D721Med (cell line): ENCODE results near the gene SYNE1.

ENCODE experiments used
- DNase-seq: peaks from one replicate; pipeline ENCODE4 v3.0.0; 2011; ENCODE audit warnings: low spot score; ENCODE audit not compliant: insufficient read length
- FAIRE-seq: peaks from 2 replicates; lab custom pipeline; 2011; peaks lifted over from hg19 to GRCh38; lab: Jason Lieb, UNC
- TF ChIP-seq, protein P1 (sequence below): IDR thresholded peaks from 2 replicates; pipeline ENCODE4 v1.5.1; 2012; ENCODE audit warnings: mild to moderate bottlenecking, control low read depth; ENCODE audit not compliant: insufficient read depth; ENCODE audit errors: missing control alignments

The SYNE1 gene

GRCh38 chr6:152122434-152122833 is 514.7 kb downstream of the SYNE1 start:
- FAIRE-seq, result no peak
- no peak for DNase-seq
- TF ChIP-seq, protein P1, sequence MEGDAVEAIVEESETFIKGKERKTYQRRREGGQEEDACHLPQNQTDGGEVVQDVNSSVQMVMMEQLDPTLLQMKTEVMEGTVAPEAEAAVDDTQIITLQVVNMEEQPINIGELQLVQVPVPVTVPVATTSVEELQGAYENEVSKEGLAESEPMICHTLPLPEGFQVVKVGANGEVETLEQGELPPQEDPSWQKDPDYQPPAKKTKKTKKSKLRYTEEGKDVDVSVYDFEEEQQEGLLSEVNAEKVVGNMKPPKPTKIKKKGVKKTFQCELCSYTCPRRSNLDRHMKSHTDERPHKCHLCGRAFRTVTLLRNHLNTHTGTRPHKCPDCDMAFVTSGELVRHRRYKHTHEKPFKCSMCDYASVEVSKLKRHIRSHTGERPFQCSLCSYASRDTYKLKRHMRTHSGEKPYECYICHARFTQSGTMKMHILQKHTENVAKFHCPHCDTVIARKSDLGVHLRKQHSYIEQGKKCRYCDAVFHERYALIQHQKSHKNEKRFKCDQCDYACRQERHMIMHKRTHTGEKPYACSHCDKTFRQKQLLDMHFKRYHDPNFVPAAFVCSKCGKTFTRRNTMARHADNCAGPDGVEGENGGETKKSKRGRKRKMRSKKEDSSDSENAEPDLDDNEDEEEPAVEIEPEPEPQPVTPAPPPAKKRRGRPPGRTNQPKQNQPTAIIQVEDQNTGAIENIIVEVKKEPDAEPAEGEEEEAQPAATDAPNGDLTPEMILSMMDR, result no peak

- DNase-seq (no peak), FAIRE-seq (no peak)
- TF ChIP-seq, protein P1, result no peak
Measured at GRCh38 chr6:152121910-152122309, 515.3 kb downstream of the SYNE1 start.

DNA sequence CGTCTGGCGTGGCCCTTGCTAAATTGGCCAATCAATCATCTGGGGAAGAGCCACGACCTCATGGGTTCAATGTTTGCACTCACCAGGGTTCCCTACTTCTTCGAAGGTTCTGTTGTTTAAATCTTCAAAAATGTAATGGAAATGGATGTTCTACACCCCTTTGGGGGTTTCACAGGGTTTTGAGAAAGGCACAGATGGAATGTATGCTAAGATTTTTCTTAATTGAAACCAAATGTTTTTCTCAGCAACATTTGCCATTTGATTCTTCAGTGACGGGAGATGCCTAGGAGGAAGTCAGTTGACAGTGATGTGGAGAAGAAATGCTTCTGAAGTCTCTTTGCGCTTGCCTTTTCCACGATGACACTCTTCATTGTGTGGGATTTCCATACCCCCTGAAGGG is 517.3 kb downstream of the SYNE1 start:
- DNase-seq, result no peak
- TF ChIP-seq, protein P1, result no peak
- FAIRE-seq, result no peak

GRCh38 chr6:152118678-152119077 is 518.5 kb downstream of the SYNE1 start:
- no peak for FAIRE-seq
- DNase-seq, result no peak
- TF ChIP-seq, protein P1, result no peak

DNA sequence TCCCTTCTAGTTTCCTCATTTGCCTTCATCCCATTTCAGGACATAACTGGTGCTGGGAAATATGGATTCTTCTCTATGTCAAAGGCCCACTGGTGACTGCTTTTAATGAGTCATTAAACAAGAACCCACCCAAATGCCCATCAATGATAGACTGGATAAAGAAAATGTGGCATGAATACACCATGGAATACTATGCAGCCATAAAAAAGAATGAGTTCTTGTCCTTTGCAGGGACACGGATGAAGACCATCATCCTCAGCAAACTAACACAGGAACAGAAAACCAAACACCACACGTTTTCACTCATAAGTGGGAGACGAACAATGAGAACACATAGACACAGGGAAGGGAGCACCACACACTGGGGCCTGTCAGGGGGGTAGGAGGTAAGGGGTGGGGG is 518.9 kb downstream of the SYNE1 start:
- FAIRE-seq (no peak), DNase-seq (no peak)
- TF ChIP-seq, protein P1, result no peak

- FAIRE-seq, result no peak
- TF ChIP-seq, protein P1, result no peak
- no peak for DNase-seq
Measured at GRCh38 chr6:152117156-152118133, 519.7 kb downstream of the SYNE1 start.
